GM13976 (cell line): Measurements from ENCODE around the gene DYNC1H1.

Experiments used
- DNase-seq: peaks from one replicate; pipeline ENCODE4 v3.0.0; 2012; ENCODE audit warnings: low spot score
- in situ Hi-C: fragments of 300-500 bp; cut with MboI; formaldehyde crosslinking; loops from one replicate; pipeline ENCODE4 v1.12.0; 2022; ENCODE audit warnings: low sequenced_read_pairs, mixed read lengths, inconsistent platforms; ENCODE audit not compliant: unreplicated experiment
- TF ChIP-seq, protein P1 (sequence below): IDR thresholded peaks from 2 replicates; pipeline ENCODE4 v1.5.1; 2012; ENCODE audit warnings: borderline replicate concordance, mild to moderate bottlenecking; ENCODE audit not compliant: insufficient read depth; ENCODE audit errors: extremely low read depth, missing control alignments, control extremely low read depth

Gene DYNC1H1

DNA sequence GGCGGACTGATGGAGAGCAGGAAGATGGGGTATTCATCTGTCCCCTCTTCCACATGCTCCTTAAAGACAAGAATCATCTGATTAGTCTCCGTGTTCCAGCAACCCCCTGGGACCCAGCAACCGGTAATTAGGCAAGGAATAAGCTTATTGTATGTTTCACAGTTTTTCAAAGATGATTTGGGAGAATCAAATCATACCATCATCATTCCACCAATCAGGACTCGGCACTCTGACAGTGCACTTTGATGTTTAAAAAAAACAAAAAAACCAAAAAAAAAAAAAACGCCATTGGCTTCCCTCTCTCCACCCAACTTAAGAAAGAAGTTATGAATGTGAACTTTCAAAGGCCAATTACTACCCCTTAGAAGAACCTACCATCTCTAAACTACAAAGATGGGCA, 1.3 kb upstream of the DYNC1H1 start:
- TF ChIP-seq, protein P1, sequence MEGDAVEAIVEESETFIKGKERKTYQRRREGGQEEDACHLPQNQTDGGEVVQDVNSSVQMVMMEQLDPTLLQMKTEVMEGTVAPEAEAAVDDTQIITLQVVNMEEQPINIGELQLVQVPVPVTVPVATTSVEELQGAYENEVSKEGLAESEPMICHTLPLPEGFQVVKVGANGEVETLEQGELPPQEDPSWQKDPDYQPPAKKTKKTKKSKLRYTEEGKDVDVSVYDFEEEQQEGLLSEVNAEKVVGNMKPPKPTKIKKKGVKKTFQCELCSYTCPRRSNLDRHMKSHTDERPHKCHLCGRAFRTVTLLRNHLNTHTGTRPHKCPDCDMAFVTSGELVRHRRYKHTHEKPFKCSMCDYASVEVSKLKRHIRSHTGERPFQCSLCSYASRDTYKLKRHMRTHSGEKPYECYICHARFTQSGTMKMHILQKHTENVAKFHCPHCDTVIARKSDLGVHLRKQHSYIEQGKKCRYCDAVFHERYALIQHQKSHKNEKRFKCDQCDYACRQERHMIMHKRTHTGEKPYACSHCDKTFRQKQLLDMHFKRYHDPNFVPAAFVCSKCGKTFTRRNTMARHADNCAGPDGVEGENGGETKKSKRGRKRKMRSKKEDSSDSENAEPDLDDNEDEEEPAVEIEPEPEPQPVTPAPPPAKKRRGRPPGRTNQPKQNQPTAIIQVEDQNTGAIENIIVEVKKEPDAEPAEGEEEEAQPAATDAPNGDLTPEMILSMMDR, result no peak
- DNase-seq, result no peak
- in situ Hi-C loops, result loop anchor here (5.0 to 10.0 kb wide), 2 partner anchors 188 to 354 kb away; partner anchors contain the start of gene ZNF839

DNA sequence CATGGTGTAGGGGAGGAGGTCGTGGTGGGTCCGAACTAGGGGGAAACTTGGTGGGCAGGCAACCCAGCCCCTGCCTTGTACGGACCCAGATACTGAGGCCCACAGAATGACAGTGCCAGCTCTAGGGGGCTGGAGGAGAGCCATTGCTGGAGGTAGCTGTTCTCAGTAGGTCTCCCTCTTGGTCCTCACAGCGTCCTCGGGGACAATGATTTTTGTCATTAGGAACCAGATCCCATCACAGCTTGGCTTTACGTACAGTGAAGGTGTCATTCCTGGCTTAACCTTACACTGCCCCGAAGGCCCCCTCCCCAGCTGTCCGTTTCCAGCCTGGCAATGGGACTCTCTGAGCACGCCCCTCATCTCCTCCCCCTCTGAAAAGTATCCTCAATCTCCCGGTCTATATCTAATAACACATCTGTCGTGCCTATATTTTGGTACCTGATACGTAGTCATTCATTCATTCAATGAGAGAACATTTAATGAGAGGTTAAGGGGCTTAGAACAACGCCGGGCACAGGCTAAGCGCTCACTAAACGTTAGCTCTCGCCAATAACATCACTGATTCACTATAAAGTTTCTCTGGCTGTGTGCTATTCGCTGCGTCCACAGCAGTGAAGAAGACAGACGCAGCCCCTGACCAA, 597 bp upstream of the DYNC1H1 start:
- no peak for DNase-seq
- in situ Hi-C loops, result loop anchor here (5.0 to 10.0 kb wide), 2 partner anchors 189 to 354 kb away; partner anchors contain the start of gene ZNF839
- TF ChIP-seq, protein P1, result no peak

DNA sequence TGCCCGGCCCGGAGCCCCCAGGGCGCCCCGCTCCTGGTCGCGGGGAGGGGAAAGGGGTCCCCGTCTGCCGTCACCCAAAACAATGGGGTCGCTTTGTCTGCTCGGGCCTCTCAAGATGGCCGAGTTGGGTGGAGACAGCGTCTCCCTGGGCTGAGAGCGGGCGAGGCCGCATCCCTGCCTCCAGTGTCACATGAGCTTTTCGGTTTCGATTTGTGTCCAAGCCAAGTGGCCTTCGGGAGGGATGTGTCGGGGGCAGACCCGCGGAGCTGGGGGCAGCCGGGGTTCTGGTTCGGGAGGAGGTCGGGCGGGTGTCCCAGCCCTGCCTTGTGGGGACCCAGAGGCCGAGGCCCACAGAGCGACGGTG, 790 bp downstream of the DYNC1H1 start:
- in situ Hi-C loops, result loop anchor here (10.0 kb wide), 1 partner anchor 190 kb away; no protein-coding TSS in a partner anchor
- TF ChIP-seq, protein P1, result no peak
- peak; percentile 79 for DNase-seq

DNA sequence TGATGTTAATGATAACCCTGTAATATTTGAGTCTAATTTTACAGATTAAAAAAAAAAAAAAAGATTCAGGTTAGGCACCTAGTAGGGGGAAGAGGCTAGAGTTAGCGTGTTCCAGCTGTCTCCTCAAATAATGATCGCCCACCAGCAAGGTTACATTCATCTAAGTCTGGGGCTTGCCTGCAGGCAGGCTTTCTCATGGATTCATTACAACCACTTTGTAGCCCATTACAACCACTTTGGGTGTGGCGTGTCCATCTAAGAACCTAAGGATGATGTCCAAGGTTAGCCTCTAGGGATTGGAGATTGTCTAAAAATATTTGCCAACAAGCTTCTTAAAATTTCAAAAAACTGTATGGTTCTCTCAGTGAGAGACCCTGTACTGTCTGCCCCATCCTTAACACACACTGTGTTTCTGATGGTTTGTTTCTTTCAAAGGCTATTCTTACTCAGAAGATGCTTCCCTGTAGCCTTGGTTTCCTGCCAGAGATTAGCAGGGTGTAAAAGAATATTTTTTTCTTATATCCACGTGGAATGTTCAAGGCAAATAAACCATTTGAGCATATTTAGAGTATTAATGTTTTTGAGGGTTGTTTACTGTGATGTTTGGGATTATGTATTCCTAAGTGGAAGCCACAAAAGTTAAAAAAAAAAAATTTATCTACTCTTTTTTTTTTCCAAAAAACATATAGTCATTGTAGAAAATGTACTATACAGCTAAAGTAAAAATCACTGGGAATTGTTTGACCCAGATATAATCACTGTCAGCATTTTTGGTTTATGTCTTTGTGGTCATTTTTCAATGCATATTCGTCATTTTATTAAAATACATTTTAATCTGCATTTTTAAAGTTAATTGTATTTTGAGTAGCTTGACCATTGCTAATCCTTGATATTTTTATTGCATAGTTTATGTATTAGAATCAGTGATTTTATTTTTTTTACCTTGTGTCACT, 1.7 kb downstream of the DYNC1H1 start:
- in situ Hi-C loops, result loop anchor here (10.0 kb wide), 1 partner anchor 191 kb away; no protein-coding TSS in a partner anchor
- TF ChIP-seq, protein P1, result no peak
- no peak for DNase-seq

DNA sequence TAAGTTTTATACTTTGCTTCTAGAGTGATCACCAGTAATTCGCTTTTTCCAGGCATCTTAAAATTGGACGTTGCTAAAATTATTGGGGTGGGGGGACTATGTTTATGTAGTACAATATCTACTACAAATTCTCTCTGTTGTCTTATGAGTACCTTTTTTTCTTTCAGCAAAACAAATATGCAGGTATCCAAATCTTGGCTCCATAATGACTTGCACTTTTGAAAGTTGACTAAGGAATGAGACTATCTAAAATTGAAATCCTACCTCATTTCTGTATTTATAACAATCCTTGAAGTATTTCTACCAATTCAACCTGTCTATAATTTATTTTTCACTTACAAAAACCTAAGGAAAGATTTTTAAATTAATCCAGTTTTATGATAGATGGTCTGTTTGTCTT, 2.4 kb downstream of the DYNC1H1 start:
- no peak for DNase-seq
- in situ Hi-C loops, result loop anchor here (10.0 kb wide), 1 partner anchor 192 kb away; no protein-coding TSS in a partner anchor
- TF ChIP-seq, protein P1, result no peak

DNA sequence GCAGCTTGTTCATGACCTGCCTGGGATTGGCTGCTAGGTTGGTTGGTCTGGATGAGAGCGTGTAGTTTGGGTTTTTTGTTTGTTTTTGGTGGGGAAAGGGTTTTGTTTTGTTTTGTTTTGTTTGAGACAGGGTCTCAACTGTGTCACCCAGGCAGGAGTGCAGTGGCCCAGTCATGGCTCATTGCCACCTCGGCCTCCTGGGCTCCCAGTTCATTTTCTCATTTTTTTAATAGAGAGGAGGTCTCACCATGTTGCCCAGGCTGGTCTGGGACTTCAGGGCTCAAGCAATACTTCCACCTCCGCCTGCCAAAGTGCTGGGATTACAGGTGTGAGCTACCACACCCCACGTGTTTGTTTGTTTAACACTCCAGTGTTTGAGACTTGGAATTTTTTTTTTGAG, 3.8 kb downstream of the DYNC1H1 start:
- in situ Hi-C loops, result loop anchor here (10.0 kb wide), 1 partner anchor 193 kb away; no protein-coding TSS in a partner anchor
- DNase-seq, result no peak

More for the DNA sequence above, 3.8 kb downstream of the DYNC1H1 start:
- TF ChIP-seq, protein P1, result no peak
